ENCODE results near the gene ENOX1.
A peak's percentile ranks its signal among the peaks of the same experiment; 100 is the strongest.

ENOX1 gene

GRCh38 chr13:43377973-43378372, 408.8 kb downstream of the ENOX1 start:
- TF ChIP-seq, protein P1, sequence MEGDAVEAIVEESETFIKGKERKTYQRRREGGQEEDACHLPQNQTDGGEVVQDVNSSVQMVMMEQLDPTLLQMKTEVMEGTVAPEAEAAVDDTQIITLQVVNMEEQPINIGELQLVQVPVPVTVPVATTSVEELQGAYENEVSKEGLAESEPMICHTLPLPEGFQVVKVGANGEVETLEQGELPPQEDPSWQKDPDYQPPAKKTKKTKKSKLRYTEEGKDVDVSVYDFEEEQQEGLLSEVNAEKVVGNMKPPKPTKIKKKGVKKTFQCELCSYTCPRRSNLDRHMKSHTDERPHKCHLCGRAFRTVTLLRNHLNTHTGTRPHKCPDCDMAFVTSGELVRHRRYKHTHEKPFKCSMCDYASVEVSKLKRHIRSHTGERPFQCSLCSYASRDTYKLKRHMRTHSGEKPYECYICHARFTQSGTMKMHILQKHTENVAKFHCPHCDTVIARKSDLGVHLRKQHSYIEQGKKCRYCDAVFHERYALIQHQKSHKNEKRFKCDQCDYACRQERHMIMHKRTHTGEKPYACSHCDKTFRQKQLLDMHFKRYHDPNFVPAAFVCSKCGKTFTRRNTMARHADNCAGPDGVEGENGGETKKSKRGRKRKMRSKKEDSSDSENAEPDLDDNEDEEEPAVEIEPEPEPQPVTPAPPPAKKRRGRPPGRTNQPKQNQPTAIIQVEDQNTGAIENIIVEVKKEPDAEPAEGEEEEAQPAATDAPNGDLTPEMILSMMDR (IDR thresholded peaks at IDR 0.05; ENCODE audit: low read depth, low read length): no peak
- no peak overlapping the region for H3K4me3 ChIP-seq (ENCODE audit: low read depth, low read length)
- in situ Hi-C loops (cut with HindIII; ENCODE audit: low sequenced_read_pairs): no loop called here
- peak; percentile 51 for DNase-seq (ENCODE audit: low read depth, low spot score)

GRCh38 chr13:43377149-43377548, 409.6 kb downstream of the ENOX1 start:
- TF ChIP-seq, protein P1 (IDR thresholded peaks at IDR 0.05; ENCODE audit: low read depth, low read length): no peak
- H3K4me3 ChIP-seq (ENCODE audit: low read depth, low read length): no peak overlapping the region
- no peak for DNase-seq (ENCODE audit: low read depth, low spot score)
- in situ Hi-C loops (cut with HindIII; ENCODE audit: low sequenced_read_pairs): no loop called here

GRCh38 chr13:43376596-43376995, 410.2 kb downstream of the ENOX1 start:
- TF ChIP-seq, protein P1 (IDR thresholded peaks at IDR 0.05; ENCODE audit: low read depth, low read length): no peak
- in situ Hi-C loops (cut with HindIII; ENCODE audit: low sequenced_read_pairs): no loop called here

GRCh38 chr13:43375797-43376465, 410.8 kb downstream of the ENOX1 start:
- TF ChIP-seq, protein P1 (IDR thresholded peaks at IDR 0.05; ENCODE audit: low read depth, low read length): no peak
- in situ Hi-C loops (cut with HindIII; ENCODE audit: low sequenced_read_pairs): no loop called here
- DNase-seq (ENCODE audit: low read depth, low spot score): no peak
- no peak overlapping the region for H3K4me3 ChIP-seq (ENCODE audit: low read depth, low read length)

More at GRCh38 chr13:43376596-43376995, 410.2 kb downstream of the ENOX1 start:
- no peak for DNase-seq (ENCODE audit: low read depth, low spot score)
- no peak overlapping the region for H3K4me3 ChIP-seq (ENCODE audit: low read depth, low read length)

DNA sequence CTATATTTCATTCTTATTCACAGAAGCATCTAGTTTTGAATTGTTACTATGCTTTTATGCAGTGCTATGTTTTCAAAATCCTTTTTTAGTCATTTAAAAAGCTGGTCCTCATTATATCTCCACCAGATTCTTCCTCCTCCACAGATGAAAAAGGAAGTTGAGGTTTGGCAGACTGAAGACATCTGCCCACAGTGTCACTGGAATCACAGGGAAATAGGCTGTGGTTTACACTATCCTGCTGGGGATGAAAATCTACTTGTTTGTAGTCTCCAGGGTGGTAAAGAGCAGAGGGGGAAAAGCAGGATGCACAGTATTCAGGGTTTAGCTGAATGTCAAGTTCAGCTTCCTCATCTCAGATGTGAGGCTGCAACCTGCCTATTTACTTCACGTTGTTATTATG, 412.2 kb downstream of the ENOX1 start:
- TF ChIP-seq, protein P1 (IDR thresholded peaks at IDR 0.05; ENCODE audit: low read depth, low read length): no peak
- DNase-seq (ENCODE audit: low read depth, low spot score): peak; percentile 86

GRCh38 chr13:43373400-43373799, 413.4 kb downstream of the ENOX1 start:
- DNase-seq (ENCODE audit: low read depth, low spot score): no peak
- no peak overlapping the region for H3K4me3 ChIP-seq (ENCODE audit: low read depth, low read length)
- in situ Hi-C loops (cut with HindIII; ENCODE audit: low sequenced_read_pairs): no loop called here
- TF ChIP-seq, protein P1 (IDR thresholded peaks at IDR 0.05; ENCODE audit: low read depth, low read length): no peak

More for the DNA sequence above, 412.2 kb downstream of the ENOX1 start:
- no peak overlapping the region for H3K4me3 ChIP-seq (ENCODE audit: low read depth, low read length)
- in situ Hi-C loops (cut with HindIII; ENCODE audit: low sequenced_read_pairs): no loop called here
